GM23248 (cell line): ENCODE results near the gene TMEM204. TPM values are rescaled to one million over a fixed set of nuclear protein-coding genes. Genes with fewer than 3 reads are reported as not detected.

Experiments
- DNase-seq: peaks from one replicate; pipeline ENCODE4 v3.0.0-alpha.2; 2015
- H2AFZ ChIP-seq: fragments of 200-600 bp; sonication (generic); 2 replicates; pipeline ENCODE4 v1.6.1; 2016; ENCODE audit warnings: antibody characterized with exemption
- H3F3A ChIP-seq: fragments of 200-600 bp; sonication (generic); 2 replicates; pipeline ENCODE4 v1.6.1; 2016; ENCODE audit warnings: mild to moderate bottlenecking, antibody characterized with exemption, mixed run types; ENCODE audit not compliant: insufficient read depth
- H3K27ac ChIP-seq: fragments of 200-600 bp; sonication (generic); 2 replicates; pipeline ENCODE4 v1.5.1; 2016; ENCODE audit warnings: mild to moderate bottlenecking
- H3K27me3 ChIP-seq: fragments of 200-600 bp; sonication (generic); replicated peaks from 2 replicates; pipeline ENCODE4 v1.6.1; 2016; ENCODE audit warnings: mild to moderate bottlenecking; ENCODE audit not compliant: insufficient read depth
- H3K36me3 ChIP-seq: fragments of 200-600 bp; sonication (generic); 2 replicates; pipeline ENCODE4 v1.6.1; 2016; ENCODE audit warnings: low read depth, mild to moderate bottlenecking
- H3K4me1 ChIP-seq: fragments of 200-600 bp; sonication (generic); 2 replicates; pipeline ENCODE4 v1.6.1; 2016; ENCODE audit warnings: mild to moderate bottlenecking; ENCODE audit not compliant: insufficient read depth
- H3K4me2 ChIP-seq: fragments of 200-600 bp; sonication (generic); one replicate; pipeline ENCODE4 v1.6.1; 2016; ENCODE audit warnings: mild to moderate bottlenecking; ENCODE audit not compliant: unreplicated experiment
- H3K4me3 ChIP-seq: fragments of 200-600 bp; sonication (generic); 2 replicates; pipeline ENCODE4 v1.5.1; 2016; ENCODE audit warnings: mild to moderate bottlenecking
- H3K79me2 ChIP-seq: fragments of 200-600 bp; sonication (generic); 2 replicates; pipeline ENCODE4 v1.6.1; 2016; ENCODE audit warnings: mild to moderate bottlenecking; ENCODE audit not compliant: insufficient read depth
- H3K9ac ChIP-seq: fragments of 200-600 bp; sonication (generic); 2 replicates; pipeline ENCODE4 v1.6.1; 2016; ENCODE audit warnings: mild to moderate bottlenecking
- H3K9me2 ChIP-seq: fragments of 200-600 bp; sonication (generic); 2 replicates; pipeline ENCODE4 v1.6.1; 2016; ENCODE audit warnings: mixed run types, mild to moderate bottlenecking, moderate library complexity; ENCODE audit not compliant: insufficient read depth
- H3K9me3 ChIP-seq: fragments of 200-600 bp; sonication (generic); one replicate; pipeline ENCODE4 v1.6.1; 2017; ENCODE audit warnings: low read depth
- H4K20me1 ChIP-seq: fragments of 200-600 bp; sonication (generic); 2 replicates; pipeline ENCODE4 v1.6.0; 2016; ENCODE audit not compliant: insufficient read depth
- EZH2 ChIP-seq: fragments of 200-600 bp; sonication (generic); IDR thresholded peaks from 2 replicates; pipeline ENCODE4 v1.6.1; 2018; ENCODE audit warnings: antibody characterized with exemption, mild to moderate bottlenecking; ENCODE audit not compliant: insufficient read depth, poor library complexity, severe bottlenecking
- EZH2phosphoT487 ChIP-seq: fragments of 200-600 bp; sonication (generic); IDR thresholded peaks from 2 replicates; pipeline ENCODE4 v1.6.1; 2018; ENCODE audit warnings: antibody characterized with exemption, moderate library complexity, mild to moderate bottlenecking, low read depth; ENCODE audit not compliant: insufficient read depth
- WGBS, 2 experiments: methylation state at CpG; one replicate each; pipeline ENCODE4 v1.1.6; 2015 to 2017; ENCODE audit warnings: low lambda C conversion rate in 2 of 2, low coverage in 1 of 2; ENCODE audit errors: missing lambda C conversion rate in 2 of 2; 5-methylcytosine and 5-hydroxymethylcytosine counted together
- in situ Hi-C: fragments of 300-500 bp; cut with MboI; formaldehyde crosslinking; loops from 2 replicates; pipeline ENCODE4 v1.15.0; 2020
- polyA plus RNA-seq: library from polyadenylated mRNA; unstranded; fragments of >200 nt; fragmentation: Nextera tagmentation; extraction: Ambion mirVana; gene quantifications from 2 replicates; pipeline ENCODE4 v1.2.1, GENCODE V29; 2016
- total RNA-seq: library from RNA; depleted of rRNA; stranded (reverse); fragments of >200 nt; shearing (Covaris generic); gene quantifications from 2 replicates; pipeline ENCODE4 v1.2.3, GENCODE V29; 2014

The TMEM204 gene
- total and polyA plus RNA-seq, 2 experiments from 2014 or later = 26.0 to 40.0 TPM

DNA sequence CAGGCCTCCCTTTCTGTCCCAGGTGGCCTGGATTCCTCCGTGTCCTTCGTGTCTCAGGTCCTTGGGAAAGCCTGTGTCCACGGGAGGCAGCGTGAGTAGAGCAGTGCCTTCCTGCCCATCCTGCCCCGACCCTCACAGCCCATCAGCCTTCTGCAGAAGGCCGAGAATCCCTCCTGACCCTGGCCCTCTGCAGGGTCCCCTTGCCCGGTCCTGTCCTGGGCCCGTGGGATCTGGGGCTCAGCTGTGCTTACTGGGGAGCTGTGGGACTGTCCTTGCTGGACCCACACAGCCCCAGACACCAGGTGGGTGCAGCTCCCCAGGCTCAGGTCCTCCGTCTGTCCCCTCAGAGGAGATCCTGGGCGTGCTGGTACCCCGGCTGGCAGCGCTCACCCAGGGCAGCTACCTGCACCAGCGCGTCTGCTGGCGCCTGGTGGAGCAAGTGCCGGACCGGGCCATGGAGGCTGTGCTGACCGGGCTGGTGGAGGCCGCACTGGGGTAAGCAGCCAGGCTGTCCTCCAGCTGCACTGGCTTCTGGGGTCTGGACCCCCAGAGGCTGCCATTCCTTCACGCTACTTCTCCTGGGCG, 36.4 kb upstream of the TMEM204 start:
- in situ Hi-C loops = no loop called here
- Histone ChIP-seq H3K9me2 (no peaks in the 10 kb centered on the region), H3K9me3 (no peaks in the 10 kb centered on the region), H3K27me3 (no peaks in the 10 kb centered on the region), H3K27ac (no peak overlapping the region), H3K4me3 (no peak overlapping the region), H3K4me2 (no peak overlapping the region), H2AFZ (no peak overlapping the region), H3F3A (no peaks in the 10 kb centered on the region), H3K79me2 (0 out of 2 replicates have a peak, but pooled peaks cover 22% of the 10 kb centered on the region), H3K4me1 (peaks cover 10% of the 10 kb centered on the region; the same call in 1 of the 2 replicates), H3K9ac (no peak overlapping the region), H4K20me1 (no peaks in the 10 kb centered on the region), H3K36me3 (no peaks in the 10 kb centered on the region; the same call in 1 of the 2 replicates)
- no peak for TF ChIP-seq EZH2
- no peak for TF ChIP-seq EZH2phosphoT487
- DNase-seq = no peak
- 86 to 87% methylated on average over 21 of the region's 21 CpGs for WGBS, 2 experiments

- Histone ChIP-seq H3K36me3 (peaks cover 7% of the 10 kb centered on the region; the same call in 1 of the 2 replicates), H3K4me2 (no peak overlapping the region), H3K9me3 (no peaks in the 10 kb centered on the region), H3K4me3 (no peak overlapping the region), H3K4me1 (0 out of 2 replicates have a peak, but pooled peaks cover 6% of the 10 kb centered on the region), H3K79me2 (0 out of 2 replicates have a peak, but pooled peaks cover 22% of the 10 kb centered on the region), H3K27me3 (no peaks in the 10 kb centered on the region), H3K9me2 (no peaks in the 10 kb centered on the region), H3K27ac (no peak overlapping the region), H3F3A (no peaks in the 10 kb centered on the region), H2AFZ (no peak overlapping the region), H4K20me1 (no peaks in the 10 kb centered on the region), H3K9ac (no peak overlapping the region)
- 94 to 95% methylated on average over 29 to 35 of the region's 35 CpGs for WGBS, 2 experiments
- TF ChIP-seq EZH2 (no peak), EZH2phosphoT487 (no peak)
- in situ Hi-C loops = no loop called here
- no peak for DNase-seq
Observed at GRCh38 chr16:1498899-1499676, 34.4 kb upstream of the TMEM204 start.

DNA sequence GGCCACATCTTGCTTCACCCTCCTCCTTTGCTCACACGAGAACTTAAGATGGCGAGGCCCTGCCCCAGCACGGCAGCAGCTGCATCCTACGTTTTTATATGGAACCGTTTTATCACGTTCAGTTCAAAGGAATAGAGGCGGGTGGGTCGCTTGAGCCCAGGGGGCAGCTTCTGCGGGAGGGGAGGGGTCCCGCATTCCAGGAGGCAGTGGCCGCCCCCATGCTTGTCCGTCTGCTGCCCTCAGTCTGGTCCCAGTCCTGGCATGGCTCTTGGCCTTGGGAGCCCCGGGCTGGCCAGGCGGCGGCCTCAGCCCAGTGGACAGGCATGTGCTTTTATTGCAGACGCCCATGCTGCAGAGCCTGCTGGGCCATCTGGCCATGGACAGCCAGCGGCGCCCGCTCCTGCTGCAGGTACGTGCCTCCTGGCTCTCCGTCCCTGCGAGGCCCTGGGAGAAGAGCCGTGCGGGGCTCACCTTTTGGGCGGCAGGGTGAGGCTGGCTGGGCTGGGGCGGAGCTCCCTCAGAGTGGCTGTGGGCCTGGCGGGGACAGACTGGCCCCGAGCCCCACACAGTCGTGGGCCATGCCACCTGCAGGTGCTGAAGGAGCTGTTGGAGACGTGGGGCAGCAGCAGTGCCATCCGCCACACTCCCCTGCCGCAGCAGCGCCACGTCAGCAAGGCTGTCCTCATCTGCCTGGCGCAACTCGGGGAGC, 33.6 kb upstream of the TMEM204 start:
- Histone ChIP-seq H3K36me3 (peaks cover 7% of the 10 kb centered on the region; the same call in 1 of the 2 replicates), H3K4me1 (0 out of 2 replicates have a peak, but pooled peaks cover 1% of the 10 kb centered on the region), H2AFZ (no peak overlapping the region), H3K79me2 (0 out of 2 replicates have a peak, but pooled peaks cover 19% of the 10 kb centered on the region), H3K27ac (no peak overlapping the region), H3K9me3 (no peaks in the 10 kb centered on the region), H3K9ac (no peak overlapping the region), H3K9me2 (no peaks in the 10 kb centered on the region), H3F3A (no peaks in the 10 kb centered on the region), H3K27me3 (no peaks in the 10 kb centered on the region), H4K20me1 (no peaks in the 10 kb centered on the region), H3K4me3 (no peak overlapping the region), H3K4me2 (no peak overlapping the region)
- DNase-seq = no peak
- in situ Hi-C loops = no loop called here
- no peak for TF ChIP-seq EZH2
- TF ChIP-seq EZH2phosphoT487 = no peak
- WGBS, 2 experiments = 94 to 95% methylated on average over 34 to 36 of the region's 36 CpGs

- WGBS, 2 experiments = 92 to 96% methylated on average over 27 to 44 of the region's 44 CpGs
- no peak overlapping the region for H3K4me2 ChIP-seq
- H3K79me2 ChIP-seq = 0 out of 2 replicates have a peak, but pooled peaks cover 12% of the 10 kb centered on the region
- no peaks in the 10 kb centered on the region for H3K9me2 ChIP-seq
- no peaks in the 10 kb centered on the region for H3K4me1 ChIP-seq
- no peak overlapping the region for H3K9ac ChIP-seq
- no peak overlapping the region for H3K4me3 ChIP-seq
- no peaks in the 10 kb centered on the region for H4K20me1 ChIP-seq
- in situ Hi-C loops = no loop called here
- peaks cover 7% of the 10 kb centered on the region; the same call in 1 of the 2 replicates for H3K36me3 ChIP-seq
- no peak overlapping the region for H3K27ac ChIP-seq
- H3K27me3 ChIP-seq = no peaks in the 10 kb centered on the region
- no peak for DNase-seq
- H3F3A ChIP-seq = no peaks in the 10 kb centered on the region
- H3K9me3 ChIP-seq = no peaks in the 10 kb centered on the region
- no peak overlapping the region for H2AFZ ChIP-seq
- TF ChIP-seq EZH2 = no peak
- no peak for TF ChIP-seq EZH2phosphoT487
Observed at GRCh38 chr16:1500465-1501150, 32.9 kb upstream of the TMEM204 start.
